ENCODE measurements around the gene CPXM1. TPM values are rescaled to one million over a fixed set of nuclear protein-coding genes. Genes with fewer than 3 reads are reported as not detected.
A peak's percentile ranks its signal among the peaks of the same experiment; 100 is the strongest.

The CPXM1 gene
- total RNA-seq, 6 experiments from 2014 or later, result 0.07 to 0.16 (median 0.12) TPM; not detected in 3

DNA sequence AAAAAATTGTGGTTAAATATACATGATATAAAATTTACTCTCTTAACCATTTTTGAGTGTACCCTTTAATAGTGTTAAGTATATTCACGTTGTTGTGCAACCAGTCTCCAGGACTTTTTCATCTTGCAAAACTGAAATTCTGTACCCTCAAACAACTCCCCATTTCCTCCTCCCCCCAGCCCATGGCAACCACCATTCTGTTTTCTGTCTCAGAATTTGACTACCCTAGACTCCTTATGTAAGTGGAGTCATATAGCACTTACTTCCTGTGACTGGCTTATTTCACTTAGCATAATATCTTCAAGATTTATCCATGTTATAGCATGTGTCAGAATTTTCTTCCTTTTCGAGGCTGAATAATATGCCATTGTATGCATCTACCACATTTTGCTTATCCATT is 45.2 kb upstream of the CPXM1 start:
- peaks cover 0 to 9% (median 0%) of the 10 kb centered on the region in 4 donors for H3K4me1 ChIP-seq
- TF ChIP-seq, protein P1, sequence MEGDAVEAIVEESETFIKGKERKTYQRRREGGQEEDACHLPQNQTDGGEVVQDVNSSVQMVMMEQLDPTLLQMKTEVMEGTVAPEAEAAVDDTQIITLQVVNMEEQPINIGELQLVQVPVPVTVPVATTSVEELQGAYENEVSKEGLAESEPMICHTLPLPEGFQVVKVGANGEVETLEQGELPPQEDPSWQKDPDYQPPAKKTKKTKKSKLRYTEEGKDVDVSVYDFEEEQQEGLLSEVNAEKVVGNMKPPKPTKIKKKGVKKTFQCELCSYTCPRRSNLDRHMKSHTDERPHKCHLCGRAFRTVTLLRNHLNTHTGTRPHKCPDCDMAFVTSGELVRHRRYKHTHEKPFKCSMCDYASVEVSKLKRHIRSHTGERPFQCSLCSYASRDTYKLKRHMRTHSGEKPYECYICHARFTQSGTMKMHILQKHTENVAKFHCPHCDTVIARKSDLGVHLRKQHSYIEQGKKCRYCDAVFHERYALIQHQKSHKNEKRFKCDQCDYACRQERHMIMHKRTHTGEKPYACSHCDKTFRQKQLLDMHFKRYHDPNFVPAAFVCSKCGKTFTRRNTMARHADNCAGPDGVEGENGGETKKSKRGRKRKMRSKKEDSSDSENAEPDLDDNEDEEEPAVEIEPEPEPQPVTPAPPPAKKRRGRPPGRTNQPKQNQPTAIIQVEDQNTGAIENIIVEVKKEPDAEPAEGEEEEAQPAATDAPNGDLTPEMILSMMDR (IDR thresholded peaks at IDR 0.05), result no peak
- TF ChIP-seq POLR2A (IDR thresholded peaks at IDR 0.05), result no peak
- H3K27ac ChIP-seq, result no peak overlapping the region
- DNase-seq, result no peak
- no peak for ATAC-seq
- H3K27me3 ChIP-seq, result no peaks in the 10 kb centered on the region
- H3K4me3 ChIP-seq, result no peak overlapping the region
- H3K36me3 ChIP-seq, result no peaks in the 10 kb centered on the region
- intact Hi-C loops (cut with DNase I), result no loop called here
- H3K9me3 ChIP-seq, result no peaks in the 10 kb centered on the region
- 77% methylated on average over 2 of the region's 2 CpGs for WGBS (ENCODE audit: insufficient coverage, low coverage, low lambda C conversion rate, missing lambda C conversion rate)

DNA sequence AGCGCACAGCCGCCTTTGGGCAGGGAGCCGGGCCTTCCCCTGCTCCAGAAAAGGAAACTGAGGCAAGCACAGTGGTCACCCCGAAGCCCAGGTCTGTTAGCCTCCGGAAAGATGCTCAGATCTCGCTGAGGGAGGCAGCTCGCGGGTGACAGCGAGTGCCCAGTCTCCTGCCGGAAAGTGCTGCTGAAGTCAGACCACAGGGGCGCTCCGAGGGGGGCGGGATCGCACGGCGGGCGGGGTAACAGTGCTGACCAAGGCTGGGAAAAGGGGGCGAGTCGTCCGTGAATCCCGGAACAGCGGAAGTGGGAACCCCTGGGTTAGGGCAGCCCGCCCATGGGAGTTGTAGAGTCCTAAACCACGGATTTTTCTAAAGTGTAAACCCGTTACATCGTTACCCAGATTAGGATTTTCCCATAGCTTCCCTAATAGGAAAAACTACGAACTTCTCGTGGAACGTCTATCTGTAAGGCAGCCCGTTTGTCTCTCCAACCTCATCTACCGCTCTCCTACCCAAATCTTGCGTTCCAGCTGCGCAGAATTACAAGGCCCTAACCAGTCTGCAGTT is 40.6 kb upstream of the CPXM1 start:
- peak overlapping the region; percentile 71 to 93 (median 83) for H3K27ac ChIP-seq
- TF ChIP-seq POLR2A (IDR thresholded peaks at IDR 0.05), result no peak
- TF ChIP-seq, protein P1 (IDR thresholded peaks at IDR 0.05), result no peak
- WGBS (ENCODE audit: insufficient coverage, low coverage, low lambda C conversion rate, missing lambda C conversion rate), result 15% methylated on average over 9 of the region's 33 CpGs
- no peaks in the 10 kb centered on the region for H3K9me3 ChIP-seq
- DNase-seq (peak in 2 of 3 donors; percentile 60 to 74), ATAC-seq (peak; percentile 53 to 71 (median 58))
- intact Hi-C loops (cut with DNase I), result no loop called here
- no peaks in the 10 kb centered on the region for H3K27me3 ChIP-seq
- H3K4me3 ChIP-seq, result peak overlapping the region; percentile 83 to 97 (median 96)
- H3K4me1 ChIP-seq, result peaks cover 0 to 17% (median 2%) of the 10 kb centered on the region in 4 donors
- no peaks in the 10 kb centered on the region for H3K36me3 ChIP-seq

- Histone ChIP-seq H3K27me3 (no peaks in the 10 kb centered on the region), H3K9me3 (no peaks in the 10 kb centered on the region), H3K36me3 (no peaks in the 10 kb centered on the region), H3K4me3 (peak within 1 kb of the TSS; percentile 83 to 97 (median 96)), H3K4me1 (peaks cover 0 to 17% (median 2%) of the 10 kb centered on the region in 4 donors), H3K27ac (peak within 1 kb of the TSS; percentile 71 to 93 (median 83))
- intact Hi-C loops (cut with DNase I), result no loop called here
- ATAC-seq, result peak; percentile 97 to 98 (median 98)
- peak; percentile 64 for TF ChIP-seq POLR2A (IDR thresholded peaks at IDR 0.05)
- TF ChIP-seq, protein P1 (IDR thresholded peaks at IDR 0.05), result no peak
- peak; percentile 89 to 91 (median 90) for DNase-seq
- WGBS (ENCODE audit: insufficient coverage, low coverage, low lambda C conversion rate, missing lambda C conversion rate), result no CpG with 5 or more reads among the region's 98 CpGs
Measured at GRCh38 chr20:2840138-2840966, 39.9 kb upstream of the CPXM1 start, which contains the start of the genes PCED1A and VPS16. Gene PCED1A, minus strand, starts transcription at chr20:2840655. Its CDS starts 743 bp downstream, at chr20:2839912. Gene VPS16, plus strand, starts transcription at chr20:2840745. Its CDS starts 30 bp downstream, at chr20:2840775.

GRCh38 chr20:2839732-2840137 is 39.3 kb upstream of the CPXM1 start:
- Histone ChIP-seq H3K27me3 (no peaks in the 10 kb centered on the region), H3K9me3 (no peaks in the 10 kb centered on the region), H3K27ac (peak overlapping the region in 1 of 3 donors; percentile 71), H3K36me3 (no peaks in the 10 kb centered on the region), H3K4me1 (peaks cover 0 to 17% (median 2%) of the 10 kb centered on the region in 4 donors), H3K4me3 (peak overlapping the region; percentile 83 to 97 (median 96))
- DNase-seq, result no peak
- no CpG with 5 or more reads among the region's 21 CpGs for WGBS (ENCODE audit: insufficient coverage, low coverage, low lambda C conversion rate, missing lambda C conversion rate)
- TF ChIP-seq POLR2A (IDR thresholded peaks at IDR 0.05), result no peak
- TF ChIP-seq, protein P1 (IDR thresholded peaks at IDR 0.05), result no peak
- intact Hi-C loops (cut with DNase I), result no loop called here
- ATAC-seq, result no peak

Data from right lobe of liver (tissue), 6 donors.